PC-3 (cell line): Measurements from ENCODE around the gene ANOS1. TPM values are rescaled to one million over a fixed set of nuclear protein-coding genes. Genes with fewer than 3 reads are reported as not detected.

Experiments used
- ATAC-seq: fragments of 200-7000 bp; cut with Tn5 transposase; 2 replicates; pipeline ENCODE4 v1.9.1; 2020; ENCODE audit warnings: mild to moderate bottlenecking, moderate library complexity
- BruUV-seq: library from RNA; stranded (reverse); fragments of 400-500 nt; replicated peaks from 2 replicates; lab custom pipeline; 2021; lab: Mats Ljungman, UMichigan
- CTCF ChIA-PET: fragments of 300-600 bp; sonication (Branson Sonifier 250); formaldehyde crosslinking; loops from one replicate; lab custom pipeline; 2022; ENCODE audit warnings: antibody characterized with exemption; lab: Charles Lee
- POLR2A ChIA-PET: fragments of 300-600 bp; sonication (Branson Sonifier 250); formaldehyde crosslinking; loops from one replicate; lab custom pipeline; 2022; ENCODE audit warnings: antibody characterized with exemption; ENCODE audit not compliant: unreplicated experiment; lab: Charles Lee
- DNase-seq: peaks from one replicate; pipeline ENCODE4 v3.0.0-alpha.2; 2015
- H2AFZ ChIP-seq: fragments of 300-600 bp; sonication (generic); 2 replicates; pipeline ENCODE4 v1.6.0; 2016; ENCODE audit warnings: antibody characterized with exemption, low read length
- H3F3A ChIP-seq: fragments of 300-600 bp; sonication (generic); one replicate; pipeline ENCODE4 v1.6.0; 2017; ENCODE audit warnings: antibody characterized with exemption, low read length, control low read depth, mild to moderate bottlenecking; ENCODE audit not compliant: unreplicated experiment
- H3K27ac ChIP-seq: fragments of 300-600 bp; sonication (generic); 2 replicates; pipeline ENCODE4 v1.5.1; 2016; ENCODE audit warnings: mild to moderate bottlenecking, low read length
- H3K27me3 ChIP-seq: fragments of 300-600 bp; sonication (generic); 2 replicates; pipeline ENCODE4 v1.6.1; 2016; ENCODE audit warnings: low read length, mixed read lengths
- H3K36me3 ChIP-seq: fragments of 300-600 bp; sonication (generic); 2 replicates; pipeline ENCODE4 v1.6.1; 2016; ENCODE audit warnings: low read depth, mixed run types, low read length, mixed read lengths
- H3K4me1 ChIP-seq: fragments of 300-600 bp; sonication (generic); 2 replicates; pipeline ENCODE4 v1.5.1; 2016; ENCODE audit warnings: low read length; ENCODE audit not compliant: insufficient read depth
- H3K4me2 ChIP-seq: fragments of 300-600 bp; sonication (generic); 2 replicates; pipeline ENCODE4 v1.6.0; 2016; ENCODE audit warnings: low read length
- H3K4me3 ChIP-seq: fragments of 300-600 bp; sonication (generic); 2 replicates; pipeline ENCODE4 v1.5.1; 2016; ENCODE audit warnings: mild to moderate bottlenecking, low read length, mixed read lengths
- H3K79me2 ChIP-seq: fragments of 300-600 bp; sonication (generic); 2 replicates; pipeline ENCODE4 v1.6.1; 2017; ENCODE audit warnings: low read length, mixed read lengths
- H3K9ac ChIP-seq: fragments of 300-600 bp; sonication (generic); 2 replicates; pipeline ENCODE4 v1.6.0; 2016; ENCODE audit warnings: mild to moderate bottlenecking, low read length
- H3K9me2 ChIP-seq: fragments of 300-600 bp; sonication (generic); replicated peaks from 2 replicates; pipeline ENCODE4 v1.6.1; 2016; ENCODE audit warnings: mixed run types, low read length, mixed read lengths
- H3K9me3 ChIP-seq: fragments of 300-600 bp; sonication (generic); 2 replicates; pipeline ENCODE4 v1.6.1; 2016; ENCODE audit warnings: low read length, mixed read lengths
- H4K20me1 ChIP-seq: fragments of 300-600 bp; sonication (generic); 2 replicates; pipeline ENCODE4 v1.6.1; 2016; ENCODE audit warnings: low read length, mixed read lengths
- EZH2 ChIP-seq: fragments of 300-600 bp; sonication (generic); IDR thresholded peaks from one replicate; pipeline ENCODE4 v1.6.1; 2017; ENCODE audit warnings: antibody characterized with exemption, mild to moderate bottlenecking, low read length; ENCODE audit not compliant: unreplicated experiment
- EZH2phosphoT487 ChIP-seq: fragments of 300-600 bp; sonication (generic); IDR thresholded peaks from 2 replicates; pipeline ENCODE4 v1.6.1; 2018; ENCODE audit warnings: mild to moderate bottlenecking, antibody characterized with exemption, low read length, borderline replicate concordance
- intact Hi-C: fragments of 100-400 bp; cut with micrococcal nuclease; formaldehyde crosslinking; loops from 2 replicates; pipeline ENCODE4 v1.9.0; 2023
- total RNA-seq: library from RNA; depleted of rRNA; stranded (reverse); fragments of >200 nt; gene quantifications from 2 replicates; pipeline ENCODE4 v1.2.3, GENCODE V29; 2014
- TF ChIP-seq, protein P1 (sequence below): fragments of 300-600 bp; sonication (generic); conservative IDR thresholded peaks from 2 replicates; pipeline ENCODE4 v1.5.1; 2017; ENCODE audit warnings: antibody characterized with exemption, low read depth, mild to moderate bottlenecking, low read length

Gene ANOS1
- total RNA-seq, 1 experiment from 2014 or later: 3.5 TPM

DNA sequence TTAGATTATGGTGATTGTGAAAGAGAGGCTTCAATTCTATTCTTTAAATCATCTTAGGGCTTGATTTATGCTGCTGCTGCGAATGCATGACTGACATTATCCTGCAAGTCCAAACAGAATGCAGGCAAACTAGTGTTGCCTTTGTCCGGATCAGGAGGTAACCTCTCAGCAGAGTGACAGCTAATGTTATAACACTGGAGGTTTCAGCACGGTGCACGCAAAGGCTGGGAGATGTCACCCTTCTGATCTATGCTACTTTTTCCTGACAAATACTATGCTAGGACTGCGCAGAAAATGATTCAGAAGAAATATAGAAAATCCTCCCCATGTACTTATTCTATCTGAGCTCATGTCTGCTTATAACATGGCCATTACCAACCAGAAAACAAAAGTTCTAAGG, 48.2 kb downstream of the ANOS1 start:
- Histone ChIP-seq H3F3A (no peaks in the 10 kb centered on the region), H3K9me2 (no peaks in the 10 kb centered on the region), H3K27ac (no peak overlapping the region), H3K4me2 (no peak overlapping the region), H3K9me3 (no peaks in the 10 kb centered on the region), H3K9ac (no peak overlapping the region), H3K36me3 (no peaks in the 10 kb centered on the region), H3K4me1 (no peaks in the 10 kb centered on the region), H3K79me2 (no peaks in the 10 kb centered on the region), H3K4me3 (no peak overlapping the region), H2AFZ (no peak overlapping the region), H4K20me1 (no peaks in the 10 kb centered on the region), H3K27me3 (peaks cover 12% of the 10 kb centered on the region; the same call in 1 of the 2 replicates)
- ChIA-PET CTCF (no interaction called here), POLR2A (no interaction called here)
- intact Hi-C loops: no loop called here
- DNase-seq: no peak
- no peak for TF ChIP-seq EZH2
- TF ChIP-seq EZH2phosphoT487: no peak
- TF ChIP-seq, protein P1, sequence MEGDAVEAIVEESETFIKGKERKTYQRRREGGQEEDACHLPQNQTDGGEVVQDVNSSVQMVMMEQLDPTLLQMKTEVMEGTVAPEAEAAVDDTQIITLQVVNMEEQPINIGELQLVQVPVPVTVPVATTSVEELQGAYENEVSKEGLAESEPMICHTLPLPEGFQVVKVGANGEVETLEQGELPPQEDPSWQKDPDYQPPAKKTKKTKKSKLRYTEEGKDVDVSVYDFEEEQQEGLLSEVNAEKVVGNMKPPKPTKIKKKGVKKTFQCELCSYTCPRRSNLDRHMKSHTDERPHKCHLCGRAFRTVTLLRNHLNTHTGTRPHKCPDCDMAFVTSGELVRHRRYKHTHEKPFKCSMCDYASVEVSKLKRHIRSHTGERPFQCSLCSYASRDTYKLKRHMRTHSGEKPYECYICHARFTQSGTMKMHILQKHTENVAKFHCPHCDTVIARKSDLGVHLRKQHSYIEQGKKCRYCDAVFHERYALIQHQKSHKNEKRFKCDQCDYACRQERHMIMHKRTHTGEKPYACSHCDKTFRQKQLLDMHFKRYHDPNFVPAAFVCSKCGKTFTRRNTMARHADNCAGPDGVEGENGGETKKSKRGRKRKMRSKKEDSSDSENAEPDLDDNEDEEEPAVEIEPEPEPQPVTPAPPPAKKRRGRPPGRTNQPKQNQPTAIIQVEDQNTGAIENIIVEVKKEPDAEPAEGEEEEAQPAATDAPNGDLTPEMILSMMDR: no peak
- ATAC-seq: no peak
- BruUV-seq: no TSS peak

DNA sequence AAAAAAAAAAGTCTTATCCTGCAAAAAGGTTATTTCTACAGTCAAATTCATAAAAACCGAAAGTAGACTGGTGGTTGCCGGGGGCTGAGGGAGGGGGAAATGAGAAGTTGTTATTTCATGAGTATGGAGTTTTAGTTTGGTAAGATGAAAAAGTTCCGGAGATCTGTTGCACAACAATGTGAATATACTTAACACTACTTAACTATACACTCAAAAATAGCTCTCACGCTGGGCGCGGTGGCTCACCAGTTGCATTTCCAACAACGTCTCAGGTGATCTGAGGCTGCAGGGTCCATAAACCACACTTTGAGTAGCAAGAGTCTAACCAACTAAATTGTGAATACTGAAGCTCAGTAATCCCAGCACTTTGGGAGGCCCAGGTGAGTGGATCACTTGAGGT, 52.4 kb downstream of the ANOS1 start:
- Histone ChIP-seq H3K4me3 (no peak overlapping the region), H3K4me2 (no peak overlapping the region), H3K9ac (no peak overlapping the region), H3K27ac (no peak overlapping the region), H3K4me1 (no peaks in the 10 kb centered on the region), H4K20me1 (no peaks in the 10 kb centered on the region), H3K9me3 (no peaks in the 10 kb centered on the region), H3K36me3 (no peaks in the 10 kb centered on the region), H3K27me3 (peaks cover 9% of the 10 kb centered on the region; the same call in 1 of the 2 replicates), H2AFZ (no peak overlapping the region), H3F3A (no peaks in the 10 kb centered on the region), H3K79me2 (no peaks in the 10 kb centered on the region), H3K9me2 (no peaks in the 10 kb centered on the region)
- BruUV-seq: no TSS peak
- POLR2A ChIA-PET: no interaction called here
- DNase-seq (no peak), ATAC-seq (no peak)
- intact Hi-C loops: no loop called here
- CTCF ChIA-PET: interaction anchor here (0.5 kb wide), 1 partner anchor 934 kb away, joined by 3 read pairs; no protein-coding TSS in a partner anchor
- TF ChIP-seq EZH2: no peak
- TF ChIP-seq EZH2phosphoT487: no peak
- TF ChIP-seq, protein P1: no peak

DNA sequence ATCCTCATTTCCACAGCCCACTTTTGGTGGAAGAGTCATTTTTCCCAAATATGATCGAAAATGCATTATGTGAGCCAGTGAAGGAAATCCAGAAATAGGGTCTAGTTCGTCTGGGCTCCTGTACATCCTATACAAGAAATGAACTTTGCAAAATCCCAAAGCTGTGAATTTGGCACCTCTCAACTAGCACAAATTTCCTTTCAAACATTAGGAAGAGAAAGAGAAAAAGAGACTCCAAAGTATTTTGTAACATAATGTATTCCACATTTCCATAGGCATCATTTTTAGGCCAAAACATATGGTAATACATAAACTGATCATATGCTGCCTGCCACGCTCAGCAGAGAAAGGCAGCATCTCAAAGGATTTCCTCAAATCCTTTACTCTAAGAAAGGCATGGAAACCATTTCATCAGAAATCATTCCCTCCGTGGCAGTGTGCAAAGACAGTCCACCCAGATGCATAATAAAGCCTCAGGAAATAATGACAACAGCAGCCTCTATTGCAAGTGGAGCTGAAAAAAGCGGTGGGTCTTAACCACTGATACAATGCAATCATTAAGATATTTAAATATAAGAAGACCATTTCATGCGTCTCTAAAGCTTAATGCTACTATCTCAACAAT, 56.8 kb downstream of the ANOS1 start:
- Histone ChIP-seq H3K9me2 (no peaks in the 10 kb centered on the region), H3K27ac (no peak overlapping the region), H3K79me2 (no peaks in the 10 kb centered on the region), H3F3A (no peaks in the 10 kb centered on the region), H3K4me2 (no peak overlapping the region), H3K27me3 (no peaks in the 10 kb centered on the region), H3K4me3 (no peak overlapping the region), H3K9ac (no peak overlapping the region), H3K36me3 (no peaks in the 10 kb centered on the region), H4K20me1 (no peaks in the 10 kb centered on the region), H3K9me3 (no peaks in the 10 kb centered on the region), H3K4me1 (no peaks in the 10 kb centered on the region), H2AFZ (no peak overlapping the region)
- BruUV-seq: no TSS peak
- POLR2A ChIA-PET: no interaction called here
- CTCF ChIA-PET: no interaction called here
- DNase-seq (no peak), ATAC-seq (no peak)
- TF ChIP-seq EZH2: no peak
- intact Hi-C loops: no loop called here
